HepG2 (cell line): ENCODE data around the gene RASA4B. TPM values are rescaled to one million over a fixed set of nuclear protein-coding genes. Genes with fewer than 3 reads are reported as not detected.

Experiments used
- AKAP8 ChIP-seq: sonication (generic); formaldehyde crosslinking; IDR thresholded peaks from 2 replicates; pipeline ENCODE4 v1.5.1; 2020; ENCODE audit warnings: mild to moderate bottlenecking, missing genetic modification reagents
- CHCHD3 ChIP-seq: sonication (generic); formaldehyde crosslinking; IDR thresholded peaks from 2 replicates; pipeline ENCODE4 v1.8.0; 2022; ENCODE audit warnings: mild to moderate bottlenecking, missing genetic modification reagents, moderate library complexity
- CTCF ChIP-seq: sonication (generic); formaldehyde crosslinking; IDR thresholded peaks from 2 replicates; pipeline ENCODE4 v1.5.0; 2020; ENCODE audit warnings: mild to moderate bottlenecking, missing genetic modification reagents, moderate library complexity
- GABPB1 ChIP-seq: IDR thresholded peaks from 2 replicates; pipeline ENCODE4 v1.6.1; 2016; ENCODE audit warnings: mild to moderate bottlenecking, missing genetic modification reagents, moderate library complexity, missing compliant biosample characterization
- GATA4 ChIP-seq: sonication (generic); IDR thresholded peaks from 2 replicates; pipeline ENCODE4 v1.6.1; 2016; ENCODE audit warnings: antibody characterized with exemption, low read depth, borderline replicate concordance
- KAT8 ChIP-seq: IDR thresholded peaks from 2 replicates; pipeline ENCODE4 v1.6.1; 2016; ENCODE audit warnings: missing genetic modification reagents, missing compliant biosample characterization
- PHF8 ChIP-seq: sonication (generic); formaldehyde crosslinking; IDR thresholded peaks from 2 replicates; pipeline ENCODE4 v1.5.0; 2020; ENCODE audit warnings: missing genetic modification reagents
- PTBP1 ChIP-seq: fragments of 200-400 bp; formaldehyde crosslinking; IDR thresholded peaks from 2 replicates; pipeline ENCODE4 v1.6.1; 2018; ENCODE audit warnings: low read length, low read depth; ENCODE audit not compliant: poor library complexity, severe bottlenecking
- SALL2 ChIP-seq: sonication (generic); formaldehyde crosslinking; IDR thresholded peaks from 2 replicates; pipeline ENCODE4 v1.8.1; 2023; ENCODE audit warnings: mild to moderate bottlenecking, missing genetic modification reagents, inconsistent platforms
- SNAPC4 ChIP-seq: sonication (generic); formaldehyde crosslinking; IDR thresholded peaks from 2 replicates; pipeline ENCODE4 v1.4.0; 2020; ENCODE audit warnings: mild to moderate bottlenecking, missing genetic modification reagents
- TAF15 ChIP-seq: fragments of 200-400 bp; formaldehyde crosslinking; IDR thresholded peaks from one replicate; pipeline ENCODE4 v1.6.1; 2018; ENCODE audit warnings: mild to moderate bottlenecking, low read depth, low read length; ENCODE audit not compliant: poor library complexity, severe bottlenecking
- ZBTB4 ChIP-seq: sonication (generic); formaldehyde crosslinking; IDR thresholded peaks from 2 replicates; pipeline ENCODE4 v1.4.0; 2020; ENCODE audit warnings: missing genetic modification reagents, mild to moderate bottlenecking, borderline replicate concordance
- ZNF331 ChIP-seq: sonication (generic); formaldehyde crosslinking; IDR thresholded peaks from 2 replicates; pipeline ENCODE4 v1.4.0; 2020; ENCODE audit warnings: missing genetic modification reagents
- ZNF468 ChIP-seq: sonication (generic); formaldehyde crosslinking; IDR thresholded peaks from 2 replicates; pipeline ENCODE4 v1.8.0; 2022; ENCODE audit warnings: mild to moderate bottlenecking, moderate library complexity, missing genetic modification reagents
- polyA plus RNA-seq, 8 experiments: library from polyadenylated mRNA; depleted of rRNA in 3 of 8; stranded (reverse) in 7 of 8; unstranded in 1 of 8; fragments of >200 nt; fragmentation: Illumina TruSeq in 4 of 8; extraction: Trizol in 4 of 8; gene quantifications; 2 replicates each; pipeline versions ENCODE4 v1.2.1 to v1.2.3, GENCODE V29; 2011 to 2016; ENCODE audit warnings: low read depth in 4 of 8, missing spikeins in 1 of 8, mixed read lengths in 1 of 8; ENCODE audit not compliant: insufficient read depth in 1 of 8
- total RNA-seq, 5 experiments: library from RNA; depleted of rRNA; stranded (reverse); fragments of >200 nt; fragmentation: Illumina TruSeq; extraction: Trizol; gene quantifications; 2 replicates each; pipeline ENCODE4 v1.2.3, GENCODE V29; 2016; ENCODE audit warnings: low read depth in 1 of 5
- TF ChIP-seq, protein P1 (sequence below): sonication (generic); formaldehyde crosslinking; IDR thresholded peaks from 2 replicates; pipeline ENCODE4 v1.5.0; 2020; ENCODE audit warnings: mild to moderate bottlenecking, missing genetic modification reagents

RASA4B gene
- total and polyA plus RNA-seq, 2 of the 13 experiments (the other 11 are each of a cell fraction or from before 2014, with no cell fraction given) = 0.82 to 1.3 TPM

GRCh38 chr7:102464577-102465280 lies 52.8 kb downstream of the RASA4B start, which contains the start of the genes ALKBH4 and LRWD1 (continued):
- TF ChIP-seq AKAP8 (CRISPR knock-in tag) (peak; percentile 82; the same call in 1 of the 2 replicates), ZNF468 (CRISPR knock-in tag) (0 out of 2 replicates have a peak, but pooled peaks have one; percentile 21), ZBTB4 (CRISPR knock-in tag) (no peak), CHCHD3 (CRISPR knock-in tag) (peak; percentile 35; the same call in 1 of the 2 replicates), TAF15 (no peak), SALL2 (CRISPR knock-in tag) (peak; percentile 57; the same call in 1 of the 2 replicates), CTCF (CRISPR knock-in tag) (peak; percentile 55), PTBP1 (no peak), GATA4 (no peak), PHF8 (CRISPR knock-in tag) (peak; percentile 88), ZNF331 (CRISPR knock-in tag) (no peak; the same call in none of the 2 replicates), KAT8 (CRISPR knock-in tag) (peak; percentile 79), GABPB1 (CRISPR knock-in tag) (peak; percentile 96), SNAPC4 (CRISPR knock-in tag) (no peak)
- TF ChIP-seq, protein P1, sequence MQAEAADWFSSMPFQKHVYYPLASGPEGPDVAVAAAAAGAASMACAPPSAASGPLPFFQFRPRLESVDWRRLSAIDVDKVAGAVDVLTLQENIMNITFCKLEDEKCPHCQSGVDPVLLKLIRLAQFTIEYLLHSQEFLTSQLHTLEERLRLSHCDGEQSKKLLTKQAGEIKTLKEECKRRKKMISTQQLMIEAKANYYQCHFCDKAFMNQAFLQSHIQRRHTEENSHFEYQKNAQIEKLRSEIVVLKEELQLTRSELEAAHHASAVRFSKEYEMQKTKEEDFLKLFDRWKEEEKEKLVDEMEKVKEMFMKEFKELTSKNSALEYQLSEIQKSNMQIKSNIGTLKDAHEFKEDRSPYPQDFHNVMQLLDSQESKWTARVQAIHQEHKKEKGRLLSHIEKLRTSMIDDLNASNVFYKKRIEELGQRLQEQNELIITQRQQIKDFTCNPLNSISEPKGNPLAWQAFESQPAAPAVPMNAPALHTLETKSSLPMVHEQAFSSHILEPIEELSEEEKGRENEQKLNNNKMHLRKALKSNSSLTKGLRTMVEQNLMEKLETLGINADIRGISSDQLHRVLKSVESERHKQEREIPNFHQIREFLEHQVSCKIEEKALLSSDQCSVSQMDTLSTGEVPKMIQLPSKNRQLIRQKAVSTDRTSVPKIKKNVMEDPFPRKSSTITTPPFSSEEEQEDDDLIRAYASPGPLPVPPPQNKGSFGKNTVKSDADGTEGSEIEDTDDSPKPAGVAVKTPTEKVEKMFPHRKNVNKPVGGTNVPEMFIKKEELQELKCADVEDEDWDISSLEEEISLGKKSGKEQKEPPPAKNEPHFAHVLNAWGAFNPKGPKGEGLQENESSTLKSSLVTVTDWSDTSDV (CRISPR knock-in tag) = peak; percentile 90; the same call in 1 of the 2 replicates
